ENCODE data around the gene MCMBP.

DNA sequence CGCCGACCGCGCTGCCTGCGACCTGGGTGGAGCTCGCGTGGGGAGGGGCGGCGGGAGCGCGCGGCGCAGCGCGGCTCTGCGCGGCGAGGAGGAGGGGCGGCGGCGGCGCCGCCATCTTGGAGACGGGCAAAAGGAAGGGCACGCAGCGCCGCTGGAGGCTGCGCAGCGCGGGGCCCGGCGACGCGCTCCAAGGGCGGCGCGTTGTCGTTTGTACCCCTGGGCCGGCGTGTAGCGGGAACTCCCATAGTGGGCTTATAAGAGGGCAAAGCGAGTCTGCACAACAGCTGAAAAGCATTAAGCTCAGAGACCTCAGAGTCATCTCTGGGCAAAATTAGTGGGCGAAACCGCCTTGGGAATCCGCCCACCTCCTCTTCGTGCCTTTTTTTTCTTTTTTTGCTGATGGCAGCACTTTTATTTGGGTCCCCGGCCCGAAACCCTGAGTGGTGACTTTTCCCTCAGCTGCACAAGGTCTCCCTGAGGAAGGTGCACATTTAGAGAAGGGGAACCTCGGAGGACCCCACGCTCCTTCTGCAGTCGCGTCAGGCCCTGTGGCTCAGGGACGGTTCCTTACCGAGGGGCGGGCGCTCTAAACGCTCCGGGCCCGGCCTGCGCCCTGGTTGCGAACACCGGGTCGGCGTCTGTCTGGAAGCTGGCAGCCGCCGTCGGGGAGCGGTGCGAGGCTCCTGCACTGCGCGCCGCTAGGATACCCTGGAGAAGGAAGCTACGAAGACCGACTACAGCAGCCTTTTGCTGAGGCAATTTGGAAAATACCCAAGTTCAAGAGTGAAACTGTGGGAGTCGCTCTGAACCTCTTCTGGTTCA lies 428 bp upstream of the MCMBP start:
- TF ChIP-seq, protein P1, sequence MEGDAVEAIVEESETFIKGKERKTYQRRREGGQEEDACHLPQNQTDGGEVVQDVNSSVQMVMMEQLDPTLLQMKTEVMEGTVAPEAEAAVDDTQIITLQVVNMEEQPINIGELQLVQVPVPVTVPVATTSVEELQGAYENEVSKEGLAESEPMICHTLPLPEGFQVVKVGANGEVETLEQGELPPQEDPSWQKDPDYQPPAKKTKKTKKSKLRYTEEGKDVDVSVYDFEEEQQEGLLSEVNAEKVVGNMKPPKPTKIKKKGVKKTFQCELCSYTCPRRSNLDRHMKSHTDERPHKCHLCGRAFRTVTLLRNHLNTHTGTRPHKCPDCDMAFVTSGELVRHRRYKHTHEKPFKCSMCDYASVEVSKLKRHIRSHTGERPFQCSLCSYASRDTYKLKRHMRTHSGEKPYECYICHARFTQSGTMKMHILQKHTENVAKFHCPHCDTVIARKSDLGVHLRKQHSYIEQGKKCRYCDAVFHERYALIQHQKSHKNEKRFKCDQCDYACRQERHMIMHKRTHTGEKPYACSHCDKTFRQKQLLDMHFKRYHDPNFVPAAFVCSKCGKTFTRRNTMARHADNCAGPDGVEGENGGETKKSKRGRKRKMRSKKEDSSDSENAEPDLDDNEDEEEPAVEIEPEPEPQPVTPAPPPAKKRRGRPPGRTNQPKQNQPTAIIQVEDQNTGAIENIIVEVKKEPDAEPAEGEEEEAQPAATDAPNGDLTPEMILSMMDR (IDR thresholded peaks at IDR 0.05; ENCODE audit: low read length) = no peak
- no peak for TF ChIP-seq EZH2 (IDR thresholded peaks at IDR 0.05; ENCODE audit: borderline replicate concordance, low read length)

Data from OCI-LY1 (cell line).